ENCODE data around the gene BMP8A.
A peak's percentile ranks its signal among the peaks of the same experiment; 100 is the strongest.
"Not testable (repeated sequence)": the region's sequence is repeated elsewhere in the genome, so short reads cannot be mapped to it uniquely, and the experiment has no call there.

BMP8A gene

DNA sequence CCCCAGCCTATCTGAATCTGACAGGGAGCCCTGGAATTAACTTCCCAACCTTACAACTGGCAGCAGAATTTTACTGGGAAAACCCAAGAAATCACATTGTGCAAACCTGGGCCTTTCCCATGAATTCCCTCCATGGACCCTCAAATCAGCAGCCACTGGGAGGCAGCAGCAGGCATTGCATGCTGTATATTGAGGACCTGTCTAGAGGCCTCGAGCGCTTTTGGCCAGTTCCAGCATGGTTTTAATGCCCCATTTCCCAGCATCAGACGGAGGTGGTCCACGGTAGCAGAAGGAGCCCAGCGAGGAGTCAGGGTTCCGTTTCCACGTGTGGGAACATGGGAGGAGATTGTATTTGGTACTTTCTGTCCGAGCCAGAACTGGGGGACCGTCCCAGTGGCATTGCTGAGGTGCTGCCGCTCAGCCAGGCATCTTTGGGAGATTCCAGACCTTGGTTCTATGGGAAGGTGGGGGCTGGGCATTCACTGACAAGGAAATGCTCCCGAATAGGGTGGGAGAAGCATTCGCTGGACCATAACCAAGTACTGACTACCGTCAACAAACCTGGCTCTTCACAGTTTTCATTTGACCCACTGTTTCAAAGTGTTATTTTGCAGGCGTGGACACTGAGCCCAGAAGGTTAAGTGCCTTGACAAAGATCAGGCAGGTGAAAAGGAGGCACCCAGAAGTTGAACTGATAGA, 15.9 kb downstream of the BMP8A start:
- DNase-seq (ENCODE audit: low read depth, low spot score): peak; percentile 33

GRCh38 chr1:39508266-39508665, 16.8 kb downstream of the BMP8A start:
- DNase-seq (ENCODE audit: low read depth, low spot score): no peak

- peak; percentile 31 for DNase-seq (ENCODE audit: low read depth, low spot score)
Measured at GRCh38 chr1:39508857-39509305, 17.4 kb downstream of the BMP8A start.

DNA sequence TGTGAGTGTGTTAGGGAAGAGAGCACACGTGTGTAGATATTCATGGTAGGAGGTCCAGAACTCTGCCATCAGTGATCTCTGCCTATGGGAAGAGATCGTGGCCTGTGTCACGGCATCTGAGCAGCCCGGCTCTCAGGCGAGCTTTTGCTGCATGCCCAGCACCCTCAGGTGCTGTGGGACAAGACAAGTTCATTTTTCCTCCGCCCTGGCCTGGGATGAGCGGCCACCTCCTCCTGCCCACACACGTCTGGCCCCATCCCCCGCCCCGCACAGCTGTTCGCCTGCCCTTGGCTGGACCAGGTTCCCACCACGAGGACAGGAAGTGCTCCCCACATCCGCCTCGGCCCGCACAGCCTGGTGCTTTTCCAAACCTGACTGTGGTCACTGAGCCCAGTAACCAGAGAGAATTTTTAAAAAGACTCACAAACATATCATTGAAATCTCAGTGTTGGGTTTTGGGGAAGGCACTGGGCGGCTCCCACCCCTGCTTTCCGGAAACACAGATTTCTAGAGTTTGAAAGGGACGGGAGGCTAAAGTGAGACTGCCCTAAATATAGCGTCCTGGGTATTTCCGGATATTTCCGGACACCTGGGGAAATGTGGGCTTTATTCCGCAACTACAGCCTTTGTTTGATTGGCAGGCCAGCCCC, 18.0 kb downstream of the BMP8A start:
- DNase-seq (ENCODE audit: low read depth, low spot score): no peak

DNA sequence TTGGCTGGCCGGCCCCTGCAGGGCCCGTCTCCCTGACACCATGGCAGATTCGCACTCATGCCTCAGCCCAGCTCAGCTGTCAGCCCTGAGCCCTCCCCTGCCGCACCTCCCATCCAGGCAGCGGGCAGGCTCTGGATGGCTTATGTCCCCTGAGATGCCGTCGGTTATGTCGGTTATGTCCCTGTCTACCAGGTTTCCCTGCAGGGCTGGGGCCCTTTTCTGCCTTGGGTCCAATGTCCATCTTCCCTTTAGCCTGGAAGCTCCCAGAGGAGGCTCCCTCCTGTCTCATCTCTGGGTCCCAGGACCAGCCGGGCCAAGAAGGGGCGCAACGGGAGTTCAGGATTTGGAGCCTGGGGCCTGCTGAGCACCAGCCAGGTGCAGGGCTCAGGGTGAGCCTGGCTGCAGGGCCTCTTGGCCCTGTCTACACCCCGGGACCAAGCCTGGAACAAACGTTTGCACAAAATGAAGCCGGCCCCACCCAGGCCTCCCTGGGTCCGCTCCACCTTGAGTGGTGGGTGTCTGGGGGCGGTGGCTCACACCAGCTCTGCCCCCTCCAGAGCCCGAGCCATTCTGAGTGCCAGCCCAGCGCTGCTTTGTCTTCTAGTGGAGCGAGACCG, 19.2 kb downstream of the BMP8A start:
- not testable (repeated sequence) for DNase-seq (ENCODE audit: low read depth, low spot score)

- not testable (repeated sequence) for DNase-seq (ENCODE audit: low read depth, low spot score)
Measured at GRCh38 chr1:39511477-39511876, 20.0 kb downstream of the BMP8A start.

GRCh38 chr1:39512234-39512847, 20.9 kb downstream of the BMP8A start:
- not testable (repeated sequence) for DNase-seq (ENCODE audit: low read depth, low spot score)

DNA sequence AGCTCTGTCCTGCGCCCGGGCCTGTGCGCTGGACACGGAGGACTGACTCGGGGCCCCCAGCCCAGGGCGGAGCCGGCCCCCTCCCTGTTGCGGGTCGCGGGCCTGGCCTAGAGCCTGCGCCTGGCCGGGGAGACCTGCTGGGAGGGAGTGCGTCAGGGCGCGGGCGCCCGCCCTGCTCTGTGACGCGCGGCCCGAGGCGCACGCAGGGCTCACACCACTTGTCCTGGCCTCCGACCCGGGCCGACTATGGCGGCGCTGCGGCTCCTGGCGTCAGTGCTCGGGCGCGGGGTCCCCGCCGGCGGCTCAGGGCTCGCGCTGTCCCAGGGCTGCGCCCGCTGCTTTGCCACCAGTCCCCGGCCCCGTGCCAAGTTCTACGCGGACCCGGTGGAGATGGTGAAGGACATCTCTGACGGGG, 23.3 kb downstream of the BMP8A start:
- peak; percentile 20 for DNase-seq (ENCODE audit: low read depth, low spot score)

DNA sequence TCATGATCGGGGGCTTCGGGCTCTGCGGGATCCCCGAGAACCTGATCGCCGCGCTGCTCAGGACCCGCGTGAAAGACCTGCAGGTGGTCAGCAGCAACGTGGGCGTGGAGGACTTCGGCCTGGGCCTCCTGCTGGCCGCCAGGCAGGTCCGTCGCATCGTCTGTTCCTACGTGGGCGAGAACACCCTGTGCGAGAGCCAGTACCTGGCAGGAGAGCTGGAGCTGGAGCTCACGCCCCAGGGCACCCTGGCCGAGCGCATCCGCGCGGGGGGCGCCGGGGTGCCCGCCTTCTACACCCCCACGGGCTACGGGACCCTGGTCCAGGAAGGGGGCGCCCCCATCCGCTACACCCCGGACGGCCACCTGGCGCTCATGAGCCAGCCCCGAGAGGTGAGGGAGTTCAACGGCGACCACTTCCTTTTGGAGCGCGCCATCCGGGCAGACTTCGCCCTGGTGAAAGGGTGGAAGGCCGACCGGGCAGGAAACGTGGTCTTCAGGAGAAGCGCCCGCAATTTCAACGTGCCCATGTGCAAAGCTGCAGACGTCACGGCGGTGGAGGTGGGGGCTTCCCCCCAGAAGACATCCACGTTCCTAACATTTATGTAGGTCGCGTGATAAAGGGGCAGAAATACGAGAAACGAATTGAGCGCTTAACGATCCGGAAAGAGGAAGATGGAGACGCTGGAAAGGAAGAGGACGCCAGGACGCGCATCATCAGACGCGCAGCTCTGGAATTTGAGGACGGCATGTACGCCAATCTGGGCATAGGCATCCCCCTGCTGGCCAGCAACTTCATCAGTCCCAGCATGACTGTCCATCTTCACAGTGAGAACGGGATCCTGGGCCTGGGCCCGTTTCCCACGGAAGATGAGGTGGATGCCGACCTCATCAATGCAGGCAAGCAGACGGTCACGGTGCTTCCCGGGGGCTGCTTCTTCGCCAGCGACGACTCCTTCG, 24.0 kb downstream of the BMP8A start:
- peak; percentile 26 for DNase-seq (ENCODE audit: low read depth, low spot score)

DNA sequence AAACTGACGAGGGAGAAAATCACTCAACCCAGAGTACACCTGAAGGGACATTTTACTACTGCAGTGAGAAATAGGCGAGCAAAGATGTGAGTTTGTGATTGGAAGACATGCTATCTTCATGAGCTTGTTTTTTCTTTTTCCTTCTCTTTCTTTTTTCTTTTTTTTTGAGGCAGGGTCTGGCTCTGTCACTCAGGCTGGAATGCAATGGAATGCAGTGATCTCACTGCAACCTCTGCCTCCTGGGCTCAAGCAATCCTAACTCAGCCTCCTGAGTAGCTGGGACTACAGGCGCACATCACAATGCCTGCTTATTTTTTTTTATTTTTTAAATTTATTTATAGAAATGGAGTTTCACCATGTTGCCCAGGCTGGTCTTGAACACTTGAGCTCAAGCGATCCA, 25.4 kb downstream of the BMP8A start:
- DNase-seq (ENCODE audit: low read depth, low spot score): peak; percentile 34

GRCh38 chr1:39517936-39518335, 26.5 kb downstream of the BMP8A start:
- DNase-seq (ENCODE audit: low read depth, low spot score): not testable (repeated sequence)

- not testable (repeated sequence) for DNase-seq (ENCODE audit: low read depth, low spot score)
Measured at GRCh38 chr1:39519376-39519775, 27.9 kb downstream of the BMP8A start.

DNA sequence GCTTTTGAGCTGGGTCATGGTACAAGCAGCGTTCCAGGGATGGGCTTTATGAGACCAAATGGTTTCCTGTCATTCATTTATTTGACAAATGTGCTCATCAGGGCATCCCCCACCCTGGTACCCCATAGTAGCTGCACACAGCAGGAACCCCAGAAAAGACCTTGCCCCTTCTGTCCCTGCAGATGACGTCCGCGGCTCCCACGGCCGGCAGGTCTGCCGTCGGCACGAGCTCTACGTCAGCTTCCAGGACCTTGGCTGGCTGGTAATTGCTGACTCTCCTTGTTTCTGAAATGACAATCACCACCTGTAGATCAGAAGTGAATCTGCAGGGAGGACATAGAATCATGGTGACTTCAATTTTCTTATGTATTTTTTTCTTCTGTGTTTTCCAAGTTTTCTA, 30.8 kb downstream of the BMP8A start:
- not testable (repeated sequence) for DNase-seq (ENCODE audit: low read depth, low spot score)

DNA sequence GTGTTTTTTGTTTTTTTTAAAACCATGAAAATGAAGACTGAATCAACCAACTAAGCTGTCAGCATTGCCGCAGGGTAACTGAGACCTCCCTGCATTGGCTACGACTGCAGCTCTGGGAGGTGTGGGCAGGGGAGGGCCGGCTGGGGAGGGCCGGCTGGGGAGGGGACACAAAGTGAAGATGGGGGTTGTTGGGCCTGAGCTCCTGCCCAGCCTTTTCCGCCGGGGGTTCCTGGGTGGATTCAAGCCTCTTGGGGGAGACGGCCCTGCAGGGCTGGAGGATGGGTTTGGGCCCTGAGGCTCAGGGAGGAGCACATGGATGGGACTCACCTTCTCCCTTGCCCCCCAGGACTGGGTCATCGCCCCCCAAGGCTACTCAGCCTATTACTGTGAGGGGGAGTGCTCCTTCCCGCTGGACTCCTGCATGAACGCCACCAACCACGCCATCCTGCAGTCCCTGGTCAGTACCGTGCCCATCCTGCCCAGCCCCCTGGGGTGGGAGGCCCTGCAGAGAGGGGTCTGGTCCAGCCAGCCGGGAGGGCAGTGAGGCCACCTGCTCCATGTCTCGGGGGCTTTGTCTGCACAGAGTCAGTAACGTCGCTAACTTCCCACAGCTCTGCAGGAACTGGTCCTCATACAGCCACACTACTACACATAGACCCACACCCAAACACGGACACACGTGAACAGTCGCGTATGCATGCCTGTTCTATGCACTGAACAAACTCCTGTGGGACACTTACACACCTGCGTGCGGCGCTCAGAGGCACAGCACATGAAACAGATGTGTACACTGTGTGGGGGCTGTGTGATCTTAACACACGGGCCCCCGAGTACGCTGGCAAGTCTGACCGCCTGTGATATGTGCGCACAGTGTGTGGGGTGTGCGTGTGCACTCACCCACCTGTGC, 31.5 kb downstream of the BMP8A start:
- DNase-seq (ENCODE audit: low read depth, low spot score): no peak

DNA sequence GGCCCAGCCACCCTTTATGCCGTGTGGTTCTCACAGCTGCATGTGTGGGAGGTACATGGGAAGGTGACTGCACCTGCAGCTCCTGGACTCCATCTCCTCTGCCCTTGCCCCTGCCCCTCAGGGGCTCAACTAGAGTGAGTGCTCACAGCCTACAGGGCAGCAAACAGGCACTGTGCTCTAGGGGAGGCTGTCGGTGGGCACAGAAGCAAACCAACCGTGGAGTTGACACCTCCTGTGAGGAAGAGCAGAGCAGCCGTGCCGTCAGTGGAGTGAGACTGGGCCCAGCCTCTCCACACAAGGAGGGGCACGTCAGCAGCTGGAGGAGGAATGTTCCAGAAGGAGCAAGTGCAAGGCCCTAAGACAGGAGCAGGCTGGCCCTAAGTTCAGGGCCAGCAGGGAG, 32.7 kb downstream of the BMP8A start:
- no peak for DNase-seq (ENCODE audit: low read depth, low spot score)

DNA sequence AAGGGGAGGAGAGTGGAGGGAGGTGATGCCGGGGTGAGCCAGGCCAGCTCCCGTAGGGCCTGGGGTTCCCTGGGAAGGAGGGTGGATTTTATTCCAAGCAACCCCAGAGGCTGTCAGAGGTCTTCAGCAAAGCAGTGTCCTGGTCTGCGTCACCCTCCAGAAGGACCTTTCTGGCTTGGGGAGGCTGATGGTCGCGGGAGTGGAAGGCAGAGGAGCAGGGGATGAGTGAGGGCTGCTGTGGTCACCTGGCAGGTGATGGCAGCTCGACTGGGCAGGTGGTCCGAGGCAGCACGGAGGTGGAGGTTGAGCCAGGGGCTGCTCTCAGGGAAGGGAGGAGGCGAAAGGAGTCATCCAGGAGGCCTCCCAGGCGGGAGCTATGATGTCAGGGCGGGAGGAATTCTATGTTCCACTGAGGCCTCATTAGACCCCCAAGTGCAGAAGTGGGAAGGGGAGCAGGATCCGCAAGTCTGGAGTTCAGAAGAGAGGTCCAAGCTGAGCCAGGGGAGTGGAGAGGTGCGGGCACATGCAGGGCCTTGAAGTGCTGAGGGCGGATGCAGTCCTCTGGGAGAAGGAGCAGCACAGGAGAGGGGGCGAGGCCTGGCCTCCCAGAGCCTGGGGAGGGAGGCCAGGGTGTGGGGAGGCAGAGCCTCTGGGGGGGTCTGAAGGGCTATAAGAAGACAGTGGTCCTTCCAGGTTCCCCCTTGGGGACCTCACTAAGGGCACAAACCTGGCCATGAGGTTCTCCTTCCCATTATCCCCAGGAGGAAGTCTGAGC, 33.3 kb downstream of the BMP8A start:
- no peak for DNase-seq (ENCODE audit: low read depth, low spot score)

DNA sequence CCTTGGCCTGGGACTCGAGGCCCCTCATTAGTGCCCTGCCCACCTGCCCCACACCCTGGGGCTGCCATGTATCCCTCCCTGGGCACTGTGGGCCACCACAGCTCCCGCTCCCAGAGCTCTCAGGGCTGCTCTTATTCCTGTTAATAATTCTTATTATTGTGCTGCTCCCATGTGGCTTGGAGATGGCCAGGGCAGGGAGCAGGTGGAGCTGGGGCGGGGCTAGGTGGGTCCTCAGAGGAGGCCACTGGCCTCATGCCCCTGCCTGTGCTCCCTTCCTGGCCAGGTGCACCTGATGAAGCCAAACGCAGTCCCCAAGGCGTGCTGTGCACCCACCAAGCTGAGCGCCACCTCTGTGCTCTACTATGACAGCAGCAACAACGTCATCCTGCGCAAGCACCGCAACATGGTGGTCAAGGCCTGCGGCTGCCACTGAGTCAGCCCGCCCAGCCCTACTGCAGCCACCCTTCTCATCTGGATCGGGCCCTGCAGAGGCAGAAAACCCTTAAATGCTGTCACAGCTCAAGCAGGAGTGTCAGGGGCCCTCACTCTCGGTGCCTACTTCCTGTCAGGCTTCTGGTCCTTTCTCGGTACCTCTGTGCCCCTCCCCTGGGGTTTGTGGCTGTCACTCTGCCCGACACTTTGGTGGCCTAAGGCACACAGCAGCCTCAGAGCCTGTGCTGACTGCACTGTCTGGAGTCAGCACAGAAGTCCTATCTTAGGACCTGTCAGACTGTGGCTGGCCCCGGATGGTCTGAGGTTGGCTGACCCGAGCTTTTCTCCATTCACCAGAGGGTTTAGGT, 34.1 kb downstream of the BMP8A start:
- no peak for DNase-seq (ENCODE audit: low read depth, low spot score)

DNA sequence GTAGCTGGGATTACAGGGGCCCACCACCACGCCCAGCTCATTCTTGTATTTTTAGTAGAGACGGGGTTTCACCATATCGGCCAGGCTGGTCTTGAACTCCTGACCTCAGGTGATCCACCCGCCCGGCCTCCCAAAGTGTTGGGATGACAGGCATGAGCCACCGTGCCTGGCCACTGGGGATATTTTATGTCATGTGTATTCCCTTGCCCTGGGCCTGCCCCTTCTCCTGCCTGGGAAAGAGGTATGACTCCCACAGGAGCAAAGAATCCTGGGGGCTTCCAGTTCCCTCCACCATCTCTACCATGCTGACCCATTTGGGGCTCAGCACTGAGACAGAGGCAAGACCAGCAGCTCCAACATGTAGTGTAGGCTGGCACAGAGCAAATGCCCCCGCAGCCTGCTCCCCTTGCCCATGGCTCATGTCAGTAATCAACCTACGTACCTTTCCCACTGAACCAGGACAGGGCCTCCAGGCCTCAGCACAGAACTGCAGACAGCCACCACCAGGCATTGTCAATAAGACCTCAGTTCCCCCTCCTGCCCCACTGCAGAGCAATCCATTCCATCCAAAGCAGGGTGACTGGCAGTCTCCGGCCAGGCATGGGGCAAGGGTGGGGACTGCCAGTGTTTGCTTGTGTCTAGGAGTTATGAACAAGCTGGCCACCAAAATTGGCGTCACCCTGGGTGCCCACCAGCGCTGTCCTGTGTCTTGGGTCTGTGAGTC, 35.2 kb downstream of the BMP8A start:
- DNase-seq (ENCODE audit: low read depth, low spot score): no peak
